GM21447 (cell line): Measurements from ENCODE around the gene AXIN1.

Experiments used
- ATAC-seq: cut with Tn5 transposase; IDR thresholded peaks from one replicate; pipeline ENCODE4 v1.9.1; 2021; ENCODE audit not compliant: unreplicated experiment

AXIN1 gene

DNA sequence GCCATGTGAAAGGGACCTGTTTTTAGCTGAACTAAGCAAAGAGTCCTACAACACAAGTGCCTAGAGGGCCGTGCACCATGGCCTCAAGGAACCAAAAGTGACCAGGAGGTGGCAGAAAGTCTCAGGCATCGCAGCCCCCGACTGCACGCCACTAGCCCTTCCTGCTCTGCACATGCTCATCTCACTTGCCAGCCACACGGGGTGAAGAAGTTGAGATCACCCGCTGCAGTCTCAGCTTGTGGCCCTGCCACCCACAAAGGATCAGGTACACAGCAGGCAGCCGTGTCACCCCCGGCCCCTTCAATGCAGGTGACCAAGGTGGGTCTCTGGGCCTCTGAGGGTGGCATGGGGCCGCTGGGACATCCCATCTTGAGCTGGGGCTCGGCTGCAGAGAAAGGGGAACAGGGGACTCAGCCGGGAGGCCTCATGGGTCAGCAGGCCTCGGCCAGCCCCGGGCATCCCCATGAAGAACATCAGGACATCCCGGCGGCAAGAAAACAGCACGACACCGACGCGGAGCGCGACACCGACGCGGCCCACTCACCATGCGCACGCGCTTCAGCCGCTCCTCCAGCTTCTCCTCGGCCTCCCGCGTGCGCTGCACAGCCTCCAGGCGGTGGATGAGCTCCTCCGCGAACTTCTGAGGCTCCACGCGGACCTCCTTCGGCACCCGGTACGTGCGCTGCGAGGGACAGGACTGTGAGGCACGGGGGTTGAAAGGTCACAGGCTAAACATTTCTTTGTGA lies 48.6 kb downstream of the AXIN1 start:
- no peak for ATAC-seq

- no peak for ATAC-seq
Measured at GRCh38 chr16:301950-302349, 50.6 kb downstream of the AXIN1 start.

DNA sequence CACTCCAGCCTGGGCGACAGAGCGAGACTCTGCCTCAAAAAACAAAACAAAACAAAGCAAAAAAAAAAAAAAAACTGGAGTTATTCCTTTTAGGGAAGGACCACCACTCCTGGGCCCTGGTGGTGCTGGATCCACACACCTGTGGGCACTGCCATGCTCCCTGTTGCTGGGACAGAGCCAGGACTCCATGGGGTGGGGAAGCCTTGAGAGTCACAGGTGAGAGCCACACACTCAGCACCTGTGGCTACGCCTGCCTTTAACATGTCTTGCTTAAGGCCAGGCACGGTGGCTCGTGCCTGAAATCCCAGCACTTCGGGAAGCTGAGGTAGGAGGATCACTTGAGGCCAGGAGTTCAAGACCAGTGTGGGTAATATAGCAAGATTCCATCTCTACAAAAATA lies 51.3 kb downstream of the AXIN1 start:
- no peak for ATAC-seq

- ATAC-seq: no peak
Measured at GRCh38 chr16:297832-298231, 54.7 kb downstream of the AXIN1 start.

- no peak for ATAC-seq
Measured at GRCh38 chr16:296806-297510, 55.6 kb downstream of the AXIN1 start.

GRCh38 chr16:296276-296675 lies 56.2 kb downstream of the AXIN1 start:
- no peak for ATAC-seq

DNA sequence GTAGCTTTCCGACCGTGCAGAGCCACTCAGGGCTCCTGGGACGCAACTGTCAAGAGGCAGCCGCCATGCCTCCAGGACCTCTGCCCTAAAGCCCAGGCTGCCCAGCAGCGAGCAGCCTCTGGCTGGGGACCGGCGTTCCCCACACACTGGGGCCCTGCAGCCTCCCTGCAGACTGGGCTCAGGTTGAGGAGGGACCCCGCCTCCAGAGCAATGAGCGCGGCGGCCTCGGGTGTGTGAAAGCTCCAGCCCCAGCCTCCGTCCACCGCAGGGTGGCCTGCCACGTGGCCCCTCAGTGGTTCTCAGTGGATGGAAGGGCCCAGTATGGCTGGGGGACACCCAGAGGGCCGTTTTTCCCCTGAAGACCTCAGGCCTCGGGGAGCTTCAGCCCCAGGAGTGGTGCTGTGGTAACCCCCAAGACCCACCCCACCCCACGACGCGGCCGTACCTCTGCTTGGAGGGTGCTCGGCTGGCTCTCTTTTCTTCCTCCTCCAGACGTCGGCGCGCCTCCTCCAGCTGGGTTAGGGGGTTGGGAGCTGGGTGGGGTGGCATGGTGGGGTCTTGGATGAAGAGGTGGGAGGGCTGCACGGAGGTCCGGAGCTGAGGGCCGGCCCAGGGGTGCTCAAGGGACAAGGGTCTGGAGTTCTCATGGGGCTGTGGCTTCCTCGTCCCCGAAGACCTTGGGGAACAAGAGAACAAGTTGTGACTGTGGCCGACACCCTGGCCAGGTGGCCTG lies 59.3 kb downstream of the AXIN1 start:
- no peak for ATAC-seq

DNA sequence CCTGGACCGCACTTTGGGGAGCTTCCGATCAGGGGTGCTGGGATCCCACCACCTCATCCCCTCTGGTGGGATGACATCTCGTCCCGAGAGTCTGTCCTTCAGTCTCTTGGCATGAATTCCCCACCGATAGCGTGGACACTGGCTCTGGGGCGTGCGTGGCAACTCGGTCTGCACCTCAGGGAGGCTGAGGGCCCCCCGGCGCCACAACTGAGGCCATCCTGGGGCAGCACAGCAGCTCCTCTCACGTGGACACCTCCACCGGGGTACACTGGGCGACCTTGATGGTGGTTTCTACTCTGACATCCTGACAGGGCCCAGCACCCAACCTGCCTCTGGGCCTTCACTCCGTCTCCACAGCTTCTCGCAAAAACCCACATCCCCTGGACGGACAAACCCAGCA lies 61.0 kb downstream of the AXIN1 start:
- ATAC-seq: no peak

DNA sequence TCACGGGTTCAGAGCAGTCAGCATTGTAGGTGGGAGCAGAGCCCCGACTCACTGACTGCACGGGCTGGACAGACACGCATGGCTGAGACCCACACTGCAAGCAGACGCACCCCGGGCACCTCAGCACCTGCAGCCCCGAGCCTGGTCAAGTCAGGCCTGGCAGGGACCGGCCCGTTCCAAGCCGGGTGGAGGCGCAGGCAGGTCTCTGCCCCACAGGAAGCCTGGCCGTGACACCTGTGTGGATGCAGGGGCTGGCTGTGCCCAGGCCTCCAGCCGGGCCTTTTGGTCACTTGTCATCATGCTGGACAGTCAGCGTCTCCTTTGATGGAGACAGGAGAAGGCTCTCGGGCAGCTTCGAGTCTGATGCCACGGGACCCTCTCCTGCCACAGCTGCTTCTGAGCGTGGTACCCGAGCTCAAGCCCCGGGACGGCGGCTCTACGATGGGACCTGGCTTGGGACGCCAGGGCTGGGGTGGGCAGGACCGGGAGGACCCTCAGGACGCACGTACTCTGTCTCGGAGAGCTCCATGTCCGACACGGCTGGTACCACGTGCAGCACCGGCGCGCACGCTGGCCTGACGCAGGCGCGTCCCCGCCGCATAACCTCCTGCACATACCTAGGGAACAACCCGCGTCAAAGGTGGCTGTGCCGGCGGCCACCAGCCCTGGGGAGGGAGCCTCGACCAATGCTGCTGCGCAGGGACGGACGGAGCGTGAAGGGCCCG lies 61.7 kb downstream of the AXIN1 start:
- no peak for ATAC-seq

DNA sequence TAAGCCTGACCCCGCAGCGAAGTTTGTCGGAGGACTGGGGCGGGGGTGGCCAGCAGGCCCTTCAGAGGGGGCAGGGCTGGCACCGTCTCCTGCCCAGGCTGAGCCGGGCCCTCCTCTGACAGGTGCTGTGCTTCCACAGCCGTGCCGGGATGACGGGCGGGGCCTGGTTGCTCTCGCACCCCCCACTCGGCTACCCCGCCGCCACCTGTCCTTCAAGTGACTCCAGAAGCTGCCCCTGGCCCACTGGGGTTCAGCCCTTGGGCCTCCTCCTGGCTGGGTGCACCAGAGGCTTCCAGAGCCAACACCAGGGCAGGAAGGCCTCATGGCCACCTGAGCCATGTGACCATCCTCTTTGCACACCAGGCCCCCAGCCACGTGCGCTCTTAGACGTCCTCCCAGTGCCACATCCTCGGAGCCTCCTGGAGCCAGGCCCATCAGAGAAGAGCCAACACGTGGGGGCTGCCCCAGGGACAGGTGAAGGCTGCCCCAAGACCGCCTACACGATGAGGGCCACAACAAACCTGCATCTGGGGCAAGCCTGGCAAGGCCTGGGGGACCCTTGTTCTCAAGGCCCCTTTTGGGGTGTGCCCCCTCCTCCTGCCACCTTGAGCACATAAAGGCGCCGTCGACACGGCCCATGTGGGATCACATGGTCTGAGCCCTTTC lies 62.4 kb downstream of the AXIN1 start:
- ATAC-seq: no peak

DNA sequence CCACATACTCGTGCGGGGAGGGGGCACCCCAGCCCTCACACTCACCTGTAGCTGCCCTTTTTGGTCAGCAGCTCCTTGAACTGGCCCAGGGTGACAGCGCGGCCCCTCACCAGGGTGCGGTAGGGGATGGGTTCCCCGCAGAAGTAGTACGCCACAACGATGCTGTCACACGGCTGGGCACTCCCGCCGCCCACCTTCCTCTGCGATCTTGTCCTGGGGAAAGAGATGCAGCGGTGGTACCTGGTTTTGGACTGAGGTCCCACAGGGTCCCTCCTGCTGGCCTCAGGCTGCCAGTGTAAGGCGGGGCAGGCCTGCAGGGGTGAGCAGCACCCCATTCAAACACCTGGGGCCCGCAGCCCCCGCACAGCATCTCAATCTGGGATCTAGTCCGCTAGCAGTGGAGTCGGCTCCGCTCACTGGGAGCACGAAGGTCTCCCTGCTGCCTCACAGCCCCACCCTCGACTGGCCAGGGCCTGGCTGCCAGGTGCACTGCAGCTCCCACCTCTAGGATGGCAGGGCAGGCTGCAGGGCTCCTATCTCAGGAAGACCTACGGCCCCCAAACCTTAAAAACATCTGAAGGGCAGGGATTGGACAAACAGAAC lies 63.0 kb downstream of the AXIN1 start:
- no peak for ATAC-seq

DNA sequence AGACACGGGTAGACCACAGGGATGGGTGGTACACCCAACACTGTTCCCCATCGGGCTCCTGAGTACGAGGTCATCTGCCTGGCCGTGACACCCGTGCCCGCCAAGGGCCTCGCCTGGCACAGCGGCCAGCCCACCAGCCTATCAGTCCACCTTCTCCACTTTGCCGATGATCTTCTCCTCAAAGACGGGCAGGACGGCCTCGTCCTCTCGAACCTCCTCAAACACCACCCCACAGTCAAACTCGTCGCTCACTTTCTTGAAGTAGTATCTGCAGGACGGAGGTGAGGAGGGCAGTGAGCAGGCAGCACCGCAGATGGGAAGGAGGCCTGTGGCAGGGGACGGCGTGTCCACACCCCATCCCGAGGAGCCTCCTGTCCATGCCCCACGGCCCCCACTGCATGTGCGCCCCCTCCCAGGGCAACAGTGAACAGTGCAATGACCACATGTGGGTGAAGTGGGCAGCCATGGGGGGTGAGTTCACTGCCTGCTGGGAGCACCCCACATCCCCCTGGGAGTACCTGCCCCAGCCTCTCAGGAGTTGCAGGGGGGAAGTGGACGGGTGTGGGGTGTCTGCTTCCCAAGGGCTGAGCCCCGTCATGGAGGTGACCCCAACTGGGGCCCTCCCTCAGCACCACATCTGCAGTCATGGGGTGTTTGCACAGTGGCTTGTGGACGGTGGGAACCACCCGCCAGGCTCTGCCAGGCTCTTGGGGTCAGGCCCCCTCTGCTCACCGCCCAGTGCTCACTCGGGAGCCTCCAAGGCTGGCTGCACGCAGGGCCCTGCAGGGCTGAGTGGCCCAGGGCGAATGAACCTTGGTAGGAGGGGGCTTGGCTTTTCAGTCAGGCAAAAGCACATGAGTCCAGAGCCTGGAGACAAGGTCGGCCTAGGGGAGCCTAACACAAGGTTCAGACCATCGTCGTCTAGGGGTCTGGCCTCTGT lies 64.3 kb downstream of the AXIN1 start:
- ATAC-seq: no peak

DNA sequence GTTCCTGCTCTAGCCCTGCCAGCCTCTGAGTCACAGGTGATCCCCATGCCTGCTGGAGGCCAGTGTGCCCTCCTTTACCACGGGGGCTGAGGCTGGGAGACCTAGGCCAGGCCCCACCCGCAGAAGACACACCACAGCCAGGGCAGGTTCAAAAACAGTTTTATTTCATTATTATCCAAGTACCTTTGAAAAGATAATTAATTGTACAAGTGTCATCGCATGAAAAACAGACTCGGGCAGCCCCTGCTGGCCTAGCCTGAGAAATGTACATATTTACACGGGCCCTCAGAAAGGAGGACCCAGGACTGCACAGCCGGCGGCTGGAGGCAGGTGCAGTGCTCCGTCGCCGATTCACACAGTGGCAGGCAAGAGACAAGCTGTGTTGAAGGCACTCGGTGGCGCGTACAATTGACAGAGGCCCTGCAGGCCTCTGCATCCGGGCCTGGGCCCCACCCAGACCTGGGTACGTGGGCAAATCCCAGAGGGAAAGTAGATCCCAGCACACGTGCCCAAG lies 65.2 kb downstream of the AXIN1 start:
- no peak for ATAC-seq

GRCh38 chr16:286491-287297 lies 65.8 kb downstream of the AXIN1 start:
- no peak for ATAC-seq

- no peak for ATAC-seq
Measured at GRCh38 chr16:285146-286055, 67.1 kb downstream of the AXIN1 start.

DNA sequence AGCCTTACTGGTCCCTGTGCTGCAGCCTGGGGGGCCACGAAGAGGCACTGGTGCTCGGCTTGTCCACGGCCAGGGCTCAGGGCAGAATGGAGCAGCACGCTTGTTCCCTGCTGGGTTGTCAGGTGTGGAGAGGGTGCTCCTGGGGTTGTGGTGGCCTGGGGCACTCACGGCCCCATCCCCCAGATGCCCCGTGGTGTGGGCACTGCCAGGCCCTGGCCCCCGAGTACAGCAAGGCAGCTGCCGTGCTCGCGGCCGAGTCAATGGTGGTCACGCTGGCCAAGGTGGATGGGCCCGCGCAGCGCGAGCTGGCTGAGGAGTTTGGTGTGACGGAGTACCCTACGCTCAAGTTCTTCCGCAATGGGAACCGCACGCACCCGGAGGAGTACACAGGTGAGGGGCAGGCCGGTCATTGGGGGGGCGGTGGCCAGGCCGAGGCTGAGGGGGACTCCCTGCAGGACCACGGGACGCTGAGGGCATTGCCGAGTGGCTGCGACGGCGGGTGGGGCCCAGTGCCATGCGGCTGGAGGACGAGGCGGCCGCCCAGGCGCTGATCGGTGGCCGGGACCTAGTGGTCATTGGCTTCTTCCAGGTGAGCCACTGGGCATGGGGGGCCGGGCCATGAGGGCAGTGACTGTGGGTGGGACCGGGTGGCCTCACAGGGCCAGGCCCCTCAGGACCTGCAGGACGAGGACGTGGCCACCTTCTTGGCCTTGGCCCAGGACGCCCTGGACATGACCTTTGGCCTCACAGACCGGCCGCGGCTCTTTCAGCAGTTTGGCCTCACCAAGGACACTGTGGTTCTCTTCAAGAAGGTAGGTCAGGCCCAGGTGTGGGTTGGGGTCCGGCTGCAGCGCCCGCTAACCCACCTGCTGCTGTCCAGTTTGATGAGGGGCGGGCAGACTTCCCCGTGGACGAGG lies 68.1 kb downstream of the AXIN1 start:
- no peak for ATAC-seq
